OCI-LY3 (cell line): ENCODE measurements around the gene ZNF19.

Source experiments
- H2AFZ ChIP-seq: fragments of 200-600, 300-600 bp; shearing (Covaris generic); 2 replicates; pipeline ENCODE4 v1.6.0; 2014; ENCODE audit warnings: antibody characterized with exemption, low read depth, low read length
- H3K27ac ChIP-seq: fragments of 200-600, 300-600 bp; sonication (generic); 2 replicates; pipeline ENCODE4 v1.5.1; 2014; ENCODE audit warnings: mild to moderate bottlenecking, low read length, moderate library complexity, mixed read lengths
- H3K27me3 ChIP-seq: fragments of 200-600, 300-600 bp; sonication (generic); 2 replicates; pipeline ENCODE4 v1.6.1; 2014; ENCODE audit warnings: low read depth, low read length, mixed read lengths
- H3K36me3 ChIP-seq: fragments of 200-600, 300-600 bp; sonication (generic); replicated peaks from 2 replicates; pipeline ENCODE3; 2014; ENCODE audit warnings: low read depth, low read length, mixed read lengths
- H3K4me1 ChIP-seq: fragments of 300-600, 200-600 bp; sonication (generic); 2 replicates; pipeline ENCODE4 v1.6.1; 2014; ENCODE audit warnings: low read length, mixed read lengths
- H3K4me2 ChIP-seq: fragments of 200-600, 300-600 bp; sonication (generic); 2 replicates; pipeline ENCODE4 v1.6.1; 2014; ENCODE audit warnings: low read length, mixed read lengths
- H3K4me3 ChIP-seq: fragments of 300-600, 200-600 bp; sonication (generic); 2 replicates; pipeline ENCODE4 v1.5.1; 2014; ENCODE audit warnings: antibody characterized with exemption, mild to moderate bottlenecking, low read length, moderate library complexity
- H3K79me2 ChIP-seq: fragments of 300-600, 200-600 bp; shearing (Covaris generic); 2 replicates; pipeline ENCODE4 v1.6.1; 2014; ENCODE audit warnings: mild to moderate bottlenecking, low read length, mixed read lengths
- H3K9ac ChIP-seq: fragments of 300-600, 200-600 bp; shearing (Covaris generic); 2 replicates; pipeline ENCODE4 v1.6.0; 2014; ENCODE audit warnings: mild to moderate bottlenecking, low read length, moderate library complexity
- H3K9me3 ChIP-seq: fragments of 200-600, 300-600 bp; shearing (Covaris generic); 2 replicates; pipeline ENCODE4 v1.6.1; 2014; ENCODE audit warnings: low read length, mixed read lengths; ENCODE audit not compliant: insufficient read depth
- H4K20me1 ChIP-seq: fragments of 200-600, 300-600 bp; sonication (generic); 2 replicates; pipeline ENCODE4 v1.6.1; 2016; ENCODE audit warnings: low read length, mixed read lengths; ENCODE audit not compliant: insufficient read depth
- EZH2phosphoT487 ChIP-seq: fragments of 200-600 bp; shearing (Covaris generic); IDR thresholded peaks from 2 replicates; pipeline ENCODE4 v1.6.1; 2018; ENCODE audit warnings: antibody characterized with exemption, mixed run types, low read depth
- TF ChIP-seq, protein P1 (sequence below): fragments of 200-600, 300-600 bp; sonication (generic); IDR thresholded peaks from 2 replicates; pipeline ENCODE4 v1.5.1; 2014; ENCODE audit warnings: antibody characterized with exemption, low read length, low read depth

Gene ZNF19

DNA sequence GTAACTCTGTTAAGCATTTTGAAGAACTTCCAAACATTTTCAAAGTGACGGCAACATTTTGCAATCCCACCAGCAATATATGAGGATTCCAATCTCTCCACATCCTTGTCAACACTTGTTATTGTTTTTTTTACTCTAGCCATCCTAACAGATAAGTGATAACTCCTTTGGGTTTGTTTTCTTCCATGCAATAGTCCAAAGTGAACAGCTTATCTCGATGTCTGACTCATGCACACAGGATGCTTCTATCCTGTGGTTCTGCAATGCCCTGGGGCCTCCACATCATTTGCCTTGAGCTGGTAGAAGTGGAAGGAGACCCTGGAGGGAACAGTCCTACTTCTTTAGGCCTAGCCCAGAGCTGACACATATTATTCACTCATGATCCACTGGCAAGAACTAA is 60.2 kb downstream of the ZNF19 start:
- no peak overlapping the region for H2AFZ ChIP-seq
- H3K27ac ChIP-seq = no peak overlapping the region
- H3K9me3 ChIP-seq = no peaks in the 10 kb centered on the region
- no peaks in the 10 kb centered on the region for H3K4me1 ChIP-seq
- H3K27me3 ChIP-seq = peaks cover 7% of the 10 kb centered on the region; the same call in 1 of the 2 replicates
- H3K4me3 ChIP-seq = no peak overlapping the region
- TF ChIP-seq EZH2phosphoT487 = no peak
- TF ChIP-seq, protein P1, sequence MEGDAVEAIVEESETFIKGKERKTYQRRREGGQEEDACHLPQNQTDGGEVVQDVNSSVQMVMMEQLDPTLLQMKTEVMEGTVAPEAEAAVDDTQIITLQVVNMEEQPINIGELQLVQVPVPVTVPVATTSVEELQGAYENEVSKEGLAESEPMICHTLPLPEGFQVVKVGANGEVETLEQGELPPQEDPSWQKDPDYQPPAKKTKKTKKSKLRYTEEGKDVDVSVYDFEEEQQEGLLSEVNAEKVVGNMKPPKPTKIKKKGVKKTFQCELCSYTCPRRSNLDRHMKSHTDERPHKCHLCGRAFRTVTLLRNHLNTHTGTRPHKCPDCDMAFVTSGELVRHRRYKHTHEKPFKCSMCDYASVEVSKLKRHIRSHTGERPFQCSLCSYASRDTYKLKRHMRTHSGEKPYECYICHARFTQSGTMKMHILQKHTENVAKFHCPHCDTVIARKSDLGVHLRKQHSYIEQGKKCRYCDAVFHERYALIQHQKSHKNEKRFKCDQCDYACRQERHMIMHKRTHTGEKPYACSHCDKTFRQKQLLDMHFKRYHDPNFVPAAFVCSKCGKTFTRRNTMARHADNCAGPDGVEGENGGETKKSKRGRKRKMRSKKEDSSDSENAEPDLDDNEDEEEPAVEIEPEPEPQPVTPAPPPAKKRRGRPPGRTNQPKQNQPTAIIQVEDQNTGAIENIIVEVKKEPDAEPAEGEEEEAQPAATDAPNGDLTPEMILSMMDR = no peak
- H4K20me1 ChIP-seq = no peaks in the 10 kb centered on the region
- no peak overlapping the region for H3K4me2 ChIP-seq
- H3K36me3 ChIP-seq = no peaks in the 10 kb centered on the region
- no peaks in the 10 kb centered on the region for H3K79me2 ChIP-seq
- H3K9ac ChIP-seq = no peak overlapping the region

- TF ChIP-seq, protein P1 = no peak
- no peak for TF ChIP-seq EZH2phosphoT487
- H3K9me3 ChIP-seq = no peaks in the 10 kb centered on the region
- H3K27me3 ChIP-seq = peaks cover 7% of the 10 kb centered on the region; the same call in 1 of the 2 replicates
Observed at GRCh38 chr16:71428385-71428784, 60.7 kb downstream of the ZNF19 start.

DNA sequence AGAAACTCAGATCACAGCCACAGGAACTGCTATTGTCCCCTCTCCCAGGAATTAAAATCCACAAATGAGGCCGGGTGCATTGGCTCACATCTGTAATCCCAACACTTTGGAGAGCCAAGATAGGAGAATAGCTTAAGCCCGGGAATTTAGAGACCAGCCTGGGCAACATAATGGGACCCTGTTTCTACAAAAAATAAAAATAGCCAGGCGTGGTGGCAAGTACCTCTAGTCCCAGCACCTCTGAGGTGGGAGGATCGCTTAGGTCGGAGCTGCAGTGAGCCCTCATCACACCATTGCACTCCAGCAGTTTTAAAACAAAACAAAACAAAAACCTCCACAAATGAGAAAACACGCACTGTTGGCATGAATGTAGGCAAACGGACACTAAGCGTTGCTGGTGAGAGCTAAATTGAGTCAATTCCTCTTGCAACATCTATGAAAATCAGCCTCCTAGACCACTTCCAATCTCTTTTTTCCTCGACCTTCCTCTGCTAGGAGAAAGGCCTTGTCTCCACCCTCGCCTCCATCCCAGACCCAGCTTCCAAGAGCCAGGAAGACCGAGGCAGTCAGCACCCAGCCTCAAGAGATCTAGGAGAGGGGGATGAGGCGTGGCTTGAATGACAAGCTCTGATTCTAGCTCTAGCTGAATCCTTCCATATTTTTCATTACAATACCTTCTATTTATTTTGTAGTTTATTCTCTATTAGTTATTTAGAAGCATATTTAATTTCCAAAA is 62.1 kb downstream of the ZNF19 start:
- H3K4me2 ChIP-seq = no peak overlapping the region

More at GRCh38 chr16:71428385-71428784, 60.7 kb downstream of the ZNF19 start:
- no peak overlapping the region for H3K9ac ChIP-seq
- no peaks in the 10 kb centered on the region for H4K20me1 ChIP-seq
- no peaks in the 10 kb centered on the region for H3K4me1 ChIP-seq
- H2AFZ ChIP-seq = no peak overlapping the region
- H3K4me3 ChIP-seq = no peak overlapping the region
- no peak overlapping the region for H3K27ac ChIP-seq
- no peaks in the 10 kb centered on the region for H3K79me2 ChIP-seq
- no peaks in the 10 kb centered on the region for H3K36me3 ChIP-seq
- no peak overlapping the region for H3K4me2 ChIP-seq

More for the DNA sequence above, 62.1 kb downstream of the ZNF19 start:
- no peak overlapping the region for H2AFZ ChIP-seq
- H3K9ac ChIP-seq = no peak overlapping the region
- H3K9me3 ChIP-seq = no peaks in the 10 kb centered on the region
- no peaks in the 10 kb centered on the region for H3K4me1 ChIP-seq
- no peaks in the 10 kb centered on the region for H3K79me2 ChIP-seq
- no peak overlapping the region for H3K4me3 ChIP-seq
- no peaks in the 10 kb centered on the region for H4K20me1 ChIP-seq
- no peak for TF ChIP-seq EZH2phosphoT487
- TF ChIP-seq, protein P1 = no peak
- no peak overlapping the region for H3K27ac ChIP-seq
- no peaks in the 10 kb centered on the region for H3K36me3 ChIP-seq
- peaks cover 7% of the 10 kb centered on the region; the same call in 1 of the 2 replicates for H3K27me3 ChIP-seq
